ENCODE data around the gene HOMER2.

GRCh38 chr15:82986442-82986780 is 33.9 kb upstream of the HOMER2 start:
- TF ChIP-seq, protein P1, sequence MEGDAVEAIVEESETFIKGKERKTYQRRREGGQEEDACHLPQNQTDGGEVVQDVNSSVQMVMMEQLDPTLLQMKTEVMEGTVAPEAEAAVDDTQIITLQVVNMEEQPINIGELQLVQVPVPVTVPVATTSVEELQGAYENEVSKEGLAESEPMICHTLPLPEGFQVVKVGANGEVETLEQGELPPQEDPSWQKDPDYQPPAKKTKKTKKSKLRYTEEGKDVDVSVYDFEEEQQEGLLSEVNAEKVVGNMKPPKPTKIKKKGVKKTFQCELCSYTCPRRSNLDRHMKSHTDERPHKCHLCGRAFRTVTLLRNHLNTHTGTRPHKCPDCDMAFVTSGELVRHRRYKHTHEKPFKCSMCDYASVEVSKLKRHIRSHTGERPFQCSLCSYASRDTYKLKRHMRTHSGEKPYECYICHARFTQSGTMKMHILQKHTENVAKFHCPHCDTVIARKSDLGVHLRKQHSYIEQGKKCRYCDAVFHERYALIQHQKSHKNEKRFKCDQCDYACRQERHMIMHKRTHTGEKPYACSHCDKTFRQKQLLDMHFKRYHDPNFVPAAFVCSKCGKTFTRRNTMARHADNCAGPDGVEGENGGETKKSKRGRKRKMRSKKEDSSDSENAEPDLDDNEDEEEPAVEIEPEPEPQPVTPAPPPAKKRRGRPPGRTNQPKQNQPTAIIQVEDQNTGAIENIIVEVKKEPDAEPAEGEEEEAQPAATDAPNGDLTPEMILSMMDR (IDR thresholded peaks at IDR 0.05; ENCODE audit: poor library complexity), result no peak
- TF ChIP-seq EZH2 (IDR thresholded peaks at IDR 0.05; ENCODE audit: borderline replicate concordance) (no peak), EZH2phosphoT487 (IDR thresholded peaks at IDR 0.05; ENCODE audit: low read depth, severe bottlenecking, unreplicated experiment) (no peak)

Data from hepatocyte (in vitro differentiated cells).